NCI-H1105 (cell line): ENCODE results near the gene PCYT2.

Experiments used
- DNase-seq: peaks from one replicate; lab custom pipeline; 2025; lab: John Stamatoyannopoulos, UW

Gene PCYT2

DNA sequence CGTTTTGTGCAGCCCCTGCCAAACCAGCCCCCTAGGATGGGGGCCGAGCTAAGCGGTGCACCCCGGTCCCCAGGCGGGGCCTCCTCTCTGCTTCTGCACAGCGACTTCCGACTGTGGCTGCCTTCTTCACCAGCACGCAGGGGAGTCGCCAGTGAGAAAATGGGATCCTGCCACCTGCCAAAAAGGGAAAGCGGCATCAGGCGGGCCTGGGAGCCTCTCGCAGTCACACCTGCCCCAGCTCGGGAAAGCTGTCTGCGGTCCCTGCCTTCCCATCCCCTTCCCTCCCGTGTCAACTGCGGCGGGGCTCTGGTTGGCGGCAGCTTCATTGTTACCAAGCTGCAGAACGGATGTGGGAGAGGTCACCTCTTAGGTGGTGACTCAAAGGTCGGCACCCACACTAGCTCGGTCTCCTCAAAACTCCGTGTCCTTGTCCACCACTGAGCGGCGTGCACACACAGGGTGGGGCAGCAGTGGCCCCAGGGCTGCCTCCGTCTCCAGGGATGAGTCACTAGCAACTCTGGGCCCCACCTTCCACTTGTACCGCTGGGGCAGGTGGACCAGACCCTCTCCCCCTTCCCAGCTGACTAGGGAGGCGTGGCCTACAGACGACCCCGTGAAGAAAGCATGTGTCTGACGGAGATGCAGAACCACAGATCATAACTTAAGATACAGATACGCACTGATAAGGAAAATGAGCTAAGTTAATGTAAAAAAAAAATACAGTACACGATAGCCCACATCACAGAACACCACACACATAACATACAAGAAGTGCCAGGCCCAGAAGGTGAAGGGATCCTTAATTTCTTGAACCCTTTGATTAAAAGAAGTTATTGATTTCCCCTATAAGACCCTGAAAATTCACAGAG is 1.5 kb upstream of the PCYT2 start:
- DNase-seq, result no peak

DNA sequence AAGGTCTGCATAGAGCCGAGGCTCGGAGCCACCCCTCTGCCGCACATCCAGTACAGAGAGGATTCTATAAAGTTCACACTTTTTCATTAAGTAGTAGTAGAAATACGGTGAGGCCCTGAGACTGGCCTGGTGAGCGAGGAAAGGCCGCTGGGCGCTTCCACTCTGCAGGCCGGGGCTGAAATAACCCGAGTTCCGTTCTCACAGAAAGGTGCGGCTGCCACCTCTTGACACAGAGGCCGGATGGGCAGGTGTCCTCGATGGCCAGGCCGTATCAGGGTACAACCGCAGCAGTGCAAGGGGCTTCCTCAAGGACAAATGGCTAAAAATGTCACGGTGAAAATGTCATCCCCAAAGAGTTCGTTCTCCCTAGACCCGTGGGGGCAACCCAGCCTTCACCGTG is 770 bp upstream of the PCYT2 start:
- no peak for DNase-seq

DNA sequence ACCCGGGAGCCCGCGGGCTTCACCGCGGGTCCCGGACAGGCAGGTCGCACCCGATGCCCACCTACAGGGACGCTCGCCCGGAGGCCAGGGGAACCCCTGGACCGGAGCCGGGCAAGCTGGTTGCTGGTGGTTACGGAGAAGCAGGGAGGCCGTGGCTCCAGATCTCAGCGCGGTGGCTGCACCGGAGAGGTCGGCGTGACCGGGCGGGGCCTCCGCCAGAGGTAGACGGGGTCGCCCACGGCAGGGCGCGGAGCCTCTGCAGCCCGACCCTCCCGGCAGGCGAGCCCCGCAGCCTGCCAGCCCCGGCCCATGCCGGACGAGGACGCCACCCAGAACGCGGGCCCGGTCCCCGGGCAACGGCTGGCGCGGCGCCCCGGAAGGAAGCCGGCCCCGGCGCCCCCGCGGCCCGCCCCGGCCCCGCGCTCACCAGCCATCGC is 341 bp downstream of the PCYT2 start:
- no peak for DNase-seq

DNA sequence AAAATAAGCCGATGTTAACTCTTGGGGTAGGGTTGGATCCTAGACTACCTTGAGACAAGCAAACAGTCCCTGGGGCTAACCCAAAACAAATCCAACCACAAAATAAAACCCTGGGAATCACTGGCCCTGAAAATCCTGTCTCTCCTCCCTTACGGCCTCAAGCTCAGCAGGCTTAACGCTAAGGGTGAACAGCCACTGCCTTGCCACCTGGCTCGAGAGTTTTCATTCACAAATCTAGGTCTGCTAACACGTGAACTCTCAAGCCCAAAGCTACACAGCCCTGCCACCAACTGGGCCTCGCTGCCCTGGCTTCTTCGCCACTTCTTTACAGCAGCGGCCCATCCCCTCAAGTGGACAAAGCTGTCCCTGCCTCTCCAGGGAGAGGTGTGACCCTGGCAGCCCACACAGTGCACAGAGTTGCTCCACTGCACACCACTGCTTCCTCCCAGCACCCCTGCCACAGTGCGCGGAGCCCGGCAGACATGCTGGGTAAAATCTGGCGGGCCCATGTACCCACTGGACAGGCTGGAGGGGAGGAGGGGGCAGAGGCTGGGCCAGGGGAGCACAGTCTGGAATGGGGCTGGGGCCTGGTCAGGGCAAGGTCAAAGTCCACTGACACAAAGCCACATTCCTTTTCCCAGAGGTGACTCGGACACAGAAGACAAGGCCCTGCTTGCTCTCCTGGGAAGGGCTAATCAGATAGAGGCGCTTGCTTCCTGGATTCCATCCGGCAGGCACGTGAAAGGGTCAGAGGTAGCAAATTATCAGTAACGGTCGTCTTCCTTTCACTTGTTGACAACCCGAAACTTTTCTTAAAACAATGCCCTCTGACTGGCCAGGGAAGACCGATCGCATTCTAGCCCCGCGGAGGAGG is 996 bp downstream of the PCYT2 start:
- DNase-seq, result no peak

DNA sequence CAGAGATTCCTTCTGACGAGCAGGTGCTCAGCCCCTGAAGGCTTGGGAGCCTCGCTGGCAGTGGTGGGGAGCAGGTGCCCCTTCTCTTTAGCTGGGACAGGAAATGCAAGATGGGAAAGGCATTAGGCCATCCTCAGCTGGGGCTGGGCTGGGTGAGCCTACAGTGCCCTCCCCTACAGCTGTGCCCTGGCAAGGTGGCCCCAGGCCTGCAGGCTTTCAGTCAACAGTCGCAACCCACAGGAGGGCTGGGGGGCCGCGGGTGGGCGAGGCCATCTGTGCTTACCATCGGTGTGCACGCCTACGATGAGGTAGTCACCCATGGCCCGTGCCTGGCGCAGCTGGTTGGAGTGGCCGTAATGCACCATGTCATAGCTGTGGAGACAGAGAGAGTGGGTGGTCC is 2.0 kb downstream of the PCYT2 start:
- DNase-seq, result no peak

DNA sequence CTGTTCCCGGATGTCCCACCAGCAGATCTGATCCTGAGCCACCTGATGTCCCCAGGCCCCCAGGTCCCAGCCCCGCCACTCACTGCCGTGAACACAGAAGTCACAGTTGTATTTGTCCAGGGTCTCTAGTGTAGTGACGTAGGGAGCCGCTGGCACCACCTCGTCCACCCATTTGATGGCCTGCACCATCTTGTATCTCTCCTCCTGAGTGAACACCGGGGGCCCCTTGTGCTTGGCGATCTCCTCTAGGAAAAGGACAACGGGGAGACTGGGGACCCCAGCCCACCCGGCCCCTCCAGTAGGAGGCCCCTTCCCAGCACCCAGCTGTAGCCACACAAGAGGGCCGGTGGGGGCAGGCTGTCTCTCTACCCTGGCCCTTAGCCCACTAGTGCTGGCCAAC is 2.4 kb downstream of the PCYT2 start:
- no peak for DNase-seq

DNA sequence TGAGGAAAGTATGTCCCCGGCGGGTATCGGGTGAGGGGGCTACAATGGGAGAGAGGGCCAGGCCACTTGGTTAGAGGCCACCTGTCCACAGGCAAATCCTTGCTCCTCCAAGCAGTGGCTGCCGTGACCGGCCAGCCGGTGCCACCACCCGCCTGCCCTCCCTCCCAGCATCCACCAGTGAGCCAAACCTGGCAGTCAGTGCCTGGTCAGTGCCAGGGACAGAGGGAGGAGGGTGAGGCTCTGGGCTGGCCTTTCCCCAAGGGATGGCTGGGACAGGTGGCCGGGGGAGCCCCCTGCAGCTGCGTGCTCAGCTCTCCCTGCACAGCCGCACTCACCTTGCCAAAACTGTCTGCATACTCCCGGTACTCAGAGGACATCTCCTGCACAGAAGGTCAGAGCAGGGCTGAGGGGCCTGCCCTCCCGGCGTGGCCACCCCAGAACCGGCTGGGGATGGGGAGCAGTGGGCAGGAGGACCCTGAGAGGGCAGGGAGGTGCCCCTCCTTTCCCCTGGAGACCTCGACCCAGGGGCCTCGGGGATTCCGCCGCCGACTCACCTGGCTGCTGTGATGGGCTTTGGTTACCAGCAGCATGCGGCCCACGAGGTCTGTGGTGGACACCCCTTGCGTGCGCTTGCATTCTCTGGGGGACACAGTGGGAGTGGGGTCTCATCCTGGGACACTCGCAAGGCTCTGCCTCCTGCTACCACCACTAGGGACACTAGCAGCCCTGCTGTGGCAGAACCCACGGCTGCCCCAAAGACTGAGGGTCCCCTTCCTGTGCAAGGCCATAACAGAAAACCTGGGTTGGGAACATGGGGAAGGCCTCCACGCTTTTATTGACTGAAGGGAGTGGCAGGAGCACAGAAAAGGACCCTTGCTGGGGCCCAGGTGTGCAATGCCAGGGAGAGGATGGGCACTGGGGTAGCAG is 3.7 kb downstream of the PCYT2 start:
- DNase-seq, result no peak

DNA sequence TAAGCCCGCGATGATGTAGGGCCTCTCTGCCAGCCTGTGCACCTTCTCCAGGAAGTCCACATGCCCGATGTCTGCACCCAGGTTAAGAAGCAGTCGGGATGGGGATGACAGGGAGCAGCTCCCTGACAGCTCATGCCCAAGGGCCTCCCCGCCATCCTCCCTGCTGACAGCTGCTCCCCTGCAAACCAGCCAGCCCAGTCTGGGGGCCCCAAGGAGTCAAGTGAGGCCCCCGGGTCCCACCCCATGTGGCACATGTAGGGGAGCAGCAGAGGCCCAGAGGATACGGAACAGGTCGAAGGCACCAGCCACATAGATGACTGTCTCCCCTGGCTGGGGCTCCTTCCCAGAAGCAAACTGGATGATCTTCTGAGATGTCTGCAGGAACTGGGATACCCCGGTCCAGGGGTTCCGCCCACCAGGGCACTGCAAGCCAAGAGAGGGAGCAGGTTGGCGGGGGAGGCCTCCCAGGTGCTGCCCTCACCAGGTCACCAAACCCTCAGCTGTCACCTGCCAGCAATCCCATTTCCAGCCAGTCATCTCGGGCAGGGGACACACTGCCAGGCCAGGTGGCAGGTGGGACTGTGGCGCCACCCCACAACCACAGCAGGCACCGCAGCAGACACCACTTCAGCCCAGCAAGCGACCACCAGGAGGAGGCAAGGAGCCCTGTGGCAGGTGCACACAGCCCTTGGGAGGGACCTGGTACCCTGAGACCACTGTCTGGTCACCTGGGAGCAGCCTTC is 4.6 kb downstream of the PCYT2 start:
- DNase-seq, result no peak

DNA sequence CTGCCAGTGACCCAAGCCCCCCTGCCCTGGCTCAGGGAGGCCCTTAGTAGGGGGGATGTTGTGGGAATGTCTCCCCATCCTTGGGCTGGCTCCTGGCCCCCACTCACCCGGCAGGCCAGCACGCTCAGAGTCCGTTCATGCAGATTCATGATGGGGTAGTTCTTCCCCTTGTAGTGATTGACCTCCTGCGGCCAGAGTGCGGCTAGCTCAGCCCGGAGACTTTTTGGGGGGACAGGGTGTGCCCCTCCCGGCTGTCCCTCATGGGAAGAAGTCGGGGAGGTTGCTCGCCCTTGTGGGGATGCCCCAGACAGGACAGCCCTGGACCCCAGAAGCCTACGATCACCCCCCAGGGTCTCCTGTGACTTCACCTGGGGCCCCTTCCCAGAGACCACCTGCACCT is 5.2 kb downstream of the PCYT2 start:
- no peak for DNase-seq

DNA sequence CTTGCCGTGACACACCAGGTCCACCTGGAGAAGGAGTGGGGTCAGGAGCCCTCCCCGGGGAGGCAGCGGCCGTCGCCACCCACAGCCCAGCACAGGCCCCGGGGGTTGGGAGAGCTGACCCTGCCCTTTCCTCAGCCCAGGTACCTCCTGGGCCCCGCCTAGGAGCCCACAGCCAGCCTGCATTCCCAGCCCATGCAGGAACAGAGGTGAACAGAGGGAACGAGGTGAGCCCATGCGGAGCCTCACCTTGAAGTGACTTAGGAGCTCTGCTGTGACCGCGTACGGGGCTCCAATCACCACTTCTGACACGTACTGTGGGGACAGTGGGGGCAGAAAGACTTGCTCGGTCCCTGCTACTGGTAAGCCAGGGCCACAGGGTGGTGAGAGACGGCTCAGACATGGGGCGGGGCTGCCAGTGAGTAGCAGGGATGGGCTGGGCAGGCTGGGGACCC is 5.7 kb downstream of the PCYT2 start:
- no peak for DNase-seq

DNA sequence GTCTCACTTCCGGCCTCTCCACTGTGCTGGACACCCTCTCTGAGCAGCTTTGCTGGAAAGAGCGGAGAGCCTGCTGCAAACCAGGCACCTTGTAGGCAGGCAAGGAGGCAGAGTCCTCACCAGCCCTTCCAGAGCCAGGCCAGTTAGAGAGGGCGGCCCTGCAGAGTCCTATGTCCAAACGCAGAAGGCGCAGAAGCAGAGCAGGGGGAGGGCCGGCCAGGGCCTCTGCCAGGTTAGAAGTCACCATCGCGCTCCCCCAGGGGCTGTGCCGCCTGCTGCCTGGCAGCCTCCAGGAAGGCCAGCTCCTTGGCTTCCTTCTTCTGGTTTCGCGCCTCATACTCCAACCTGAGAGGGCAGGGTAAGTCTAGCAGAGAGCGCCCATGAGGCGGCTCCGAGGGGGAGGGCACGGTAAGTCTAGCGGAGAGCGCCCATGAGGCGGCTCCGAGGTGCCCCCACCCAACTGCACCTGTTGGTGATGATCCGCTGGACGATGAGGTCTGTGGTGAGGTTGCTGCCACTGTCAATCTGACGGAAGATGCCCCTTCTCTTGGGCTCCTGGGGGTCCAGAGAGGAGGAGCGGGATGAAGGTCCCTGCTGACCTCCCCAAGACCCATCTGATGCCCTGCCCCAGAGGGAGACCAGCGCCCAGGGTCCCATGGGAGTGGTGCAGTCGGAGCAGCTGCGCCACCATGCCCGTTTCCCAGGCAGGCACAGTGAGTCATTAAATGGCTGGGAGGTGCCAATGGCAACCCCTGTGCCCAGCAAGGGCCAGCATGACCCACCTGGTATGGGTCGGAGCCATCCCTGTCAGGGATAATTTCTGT is 6.4 kb downstream of the PCYT2 start:
- DNase-seq, result no peak

DNA sequence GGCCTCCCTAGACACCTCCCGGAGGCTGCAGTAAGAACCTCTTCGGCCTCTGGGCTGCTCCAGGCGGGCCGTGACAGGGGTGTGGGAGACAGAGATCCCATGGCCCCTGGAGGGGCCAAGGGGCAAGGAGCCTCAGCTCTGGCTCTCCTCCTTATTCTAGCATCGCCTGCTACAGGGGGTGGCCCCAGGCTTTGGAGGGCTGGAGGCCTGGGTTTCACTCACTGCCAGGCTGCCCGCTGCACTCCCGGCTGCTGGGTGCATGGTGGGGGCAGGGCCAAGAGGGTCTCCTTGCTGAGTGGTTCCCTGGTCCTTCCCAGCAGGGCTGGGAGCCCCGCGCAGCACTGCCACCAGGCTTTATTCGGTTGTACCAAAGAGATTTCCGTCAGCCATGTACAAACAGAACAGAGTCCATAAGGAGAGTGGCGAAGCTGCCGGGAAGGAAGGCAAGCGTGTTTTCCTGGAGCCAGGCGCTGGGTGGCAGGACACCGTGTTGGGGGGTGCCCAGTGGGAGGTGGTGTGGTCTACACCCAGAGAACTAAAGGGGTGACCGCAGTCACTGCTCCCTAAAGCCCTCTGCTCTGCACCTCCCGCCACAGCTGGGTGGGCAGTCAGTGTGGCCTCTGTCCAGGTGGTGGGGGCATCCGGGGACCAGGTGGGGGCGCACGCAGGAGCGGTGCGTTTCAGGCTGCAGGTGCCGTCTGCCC is 7.2 kb downstream of the PCYT2 start:
- DNase-seq, result no peak

DNA sequence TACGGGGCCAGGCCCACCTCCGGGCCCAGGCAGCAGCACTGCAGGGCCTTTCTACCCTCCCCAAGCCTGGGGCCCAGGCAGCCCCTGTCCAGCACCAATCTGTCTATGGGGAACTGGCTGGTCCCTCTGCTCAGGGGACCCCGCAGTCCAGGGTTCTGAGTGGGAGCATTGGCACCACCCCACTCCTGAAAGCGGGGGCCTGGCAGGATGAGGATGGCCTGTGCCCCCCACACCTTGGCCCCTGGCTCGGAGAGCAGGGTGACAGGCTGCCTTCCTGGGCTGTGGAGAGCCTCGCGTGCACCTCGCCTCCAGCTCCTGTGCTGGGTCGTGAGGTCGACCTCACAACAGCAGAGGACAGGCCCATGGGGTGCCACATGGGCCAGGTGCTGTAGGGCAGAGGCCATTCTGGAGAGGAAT is 7.8 kb downstream of the PCYT2 start:
- DNase-seq, result no peak

DNA sequence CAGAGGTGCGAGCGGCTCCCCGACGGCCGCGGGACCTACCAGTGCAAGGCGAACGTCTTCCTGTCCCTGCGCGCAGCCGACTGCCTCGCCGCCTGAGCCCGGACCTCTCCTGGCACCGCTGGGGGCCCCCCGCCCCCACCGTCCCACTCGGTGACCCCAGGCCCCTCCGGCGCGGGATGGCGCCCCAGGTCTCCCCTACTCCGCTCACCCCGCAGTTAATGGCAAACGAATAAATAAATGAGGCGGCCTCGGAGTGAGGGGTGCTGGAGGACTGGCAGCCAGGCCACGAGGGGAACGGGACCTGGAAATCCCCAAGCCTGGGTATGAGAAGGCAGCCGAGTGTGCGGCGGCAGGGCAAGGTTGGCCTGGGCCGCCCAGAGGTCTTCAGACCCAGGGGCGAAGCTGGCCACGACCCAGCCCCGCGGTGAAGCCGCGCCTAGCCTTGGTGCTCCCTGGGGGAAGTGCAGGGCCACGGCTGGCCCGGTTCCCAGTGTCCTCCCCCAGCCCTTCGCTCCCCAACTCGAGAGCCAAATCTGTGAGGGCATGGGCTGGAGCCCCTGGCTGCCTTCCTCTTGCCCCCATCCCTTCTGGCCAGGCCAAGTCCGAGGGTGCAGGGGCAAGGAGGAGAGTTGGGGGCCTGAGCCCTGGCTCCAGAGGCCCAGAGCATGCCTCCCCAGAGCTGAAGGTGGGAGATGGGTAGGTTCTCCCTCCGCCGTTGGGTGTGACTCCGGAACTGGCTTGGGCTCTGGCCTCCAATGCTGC is 8.4 kb downstream of the PCYT2 start:
- DNase-seq, result no peak

DNA sequence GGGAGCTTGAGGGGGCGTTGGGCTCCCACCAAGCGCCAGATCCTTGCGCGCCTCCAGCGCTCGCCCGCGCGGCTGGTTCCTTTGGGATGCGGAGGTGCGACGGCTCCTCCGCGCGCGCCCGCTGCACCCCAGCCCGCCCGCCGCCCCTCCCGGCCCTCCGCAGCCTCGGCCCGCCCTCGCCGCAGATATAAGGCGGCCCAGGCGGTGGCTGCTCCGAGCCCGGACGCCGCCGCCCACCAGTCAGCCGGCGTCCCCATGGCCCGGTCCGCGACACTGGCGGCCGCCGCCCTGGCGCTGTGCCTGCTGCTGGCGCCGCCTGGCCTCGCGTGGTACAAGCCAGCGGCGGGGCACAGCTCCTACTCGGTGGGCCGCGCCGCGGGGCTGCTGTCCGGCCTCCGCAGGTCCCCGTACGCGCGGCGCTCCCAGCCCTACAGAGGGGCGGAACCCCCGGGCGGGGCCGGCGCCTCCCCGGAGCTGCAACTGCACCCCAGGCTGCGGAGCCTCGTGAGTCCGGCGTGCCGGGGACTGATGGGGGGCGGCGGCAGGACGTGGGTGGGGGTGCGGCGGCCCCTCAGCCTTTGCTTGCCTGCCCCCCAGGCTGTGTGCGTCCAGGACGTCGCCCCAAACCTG is 9.1 kb downstream of the PCYT2 start, which contains the start of gene NPB:
Gene NPB, plus strand, starts transcription at position 216 of the 630 bp plus-strand sequence. Its CDS starts 40 bp downstream, at position 256.
- DNase-seq, result no peak

DNA sequence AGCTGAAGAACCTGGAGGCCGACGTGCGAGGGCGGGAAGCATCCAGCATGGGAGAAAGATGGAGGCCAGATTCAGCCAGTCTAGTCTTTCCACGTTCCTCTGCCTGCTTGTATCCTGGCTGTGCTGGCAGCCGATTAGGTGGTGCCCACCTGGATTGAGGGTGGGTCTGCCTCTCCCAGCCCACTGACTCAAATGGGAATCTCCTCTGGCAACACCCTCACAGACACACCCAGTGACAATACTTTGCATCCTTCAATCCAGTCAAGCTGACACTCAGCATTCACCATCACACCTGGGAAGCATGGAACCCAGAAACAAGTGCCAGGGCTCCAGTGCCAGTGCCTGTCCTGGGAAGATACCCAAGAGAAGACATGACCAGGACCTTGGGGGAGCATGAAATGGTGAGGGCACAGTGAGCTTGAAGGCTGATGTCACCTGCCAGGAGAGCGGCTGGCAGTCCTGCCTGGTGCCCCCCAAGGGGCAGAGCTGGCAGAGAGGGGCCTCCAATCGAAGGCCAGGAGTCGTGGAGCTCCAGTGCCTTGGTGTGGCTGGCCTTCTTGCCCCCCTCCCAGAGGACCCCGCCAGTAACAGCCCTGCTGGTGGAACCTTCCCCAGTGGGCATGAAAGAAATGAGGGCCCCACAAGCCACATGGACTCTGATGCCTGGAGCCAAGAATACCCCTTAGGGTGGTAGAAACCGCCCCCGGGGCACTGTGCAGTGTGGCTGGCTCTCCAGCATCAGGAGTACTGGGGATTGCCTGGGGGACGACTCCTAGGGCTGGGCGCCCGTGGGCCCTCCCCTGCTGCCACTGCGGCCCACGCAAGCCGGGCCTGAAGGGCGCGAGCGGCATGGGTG is 9.8 kb downstream of the PCYT2 start:
- no peak for DNase-seq

DNA sequence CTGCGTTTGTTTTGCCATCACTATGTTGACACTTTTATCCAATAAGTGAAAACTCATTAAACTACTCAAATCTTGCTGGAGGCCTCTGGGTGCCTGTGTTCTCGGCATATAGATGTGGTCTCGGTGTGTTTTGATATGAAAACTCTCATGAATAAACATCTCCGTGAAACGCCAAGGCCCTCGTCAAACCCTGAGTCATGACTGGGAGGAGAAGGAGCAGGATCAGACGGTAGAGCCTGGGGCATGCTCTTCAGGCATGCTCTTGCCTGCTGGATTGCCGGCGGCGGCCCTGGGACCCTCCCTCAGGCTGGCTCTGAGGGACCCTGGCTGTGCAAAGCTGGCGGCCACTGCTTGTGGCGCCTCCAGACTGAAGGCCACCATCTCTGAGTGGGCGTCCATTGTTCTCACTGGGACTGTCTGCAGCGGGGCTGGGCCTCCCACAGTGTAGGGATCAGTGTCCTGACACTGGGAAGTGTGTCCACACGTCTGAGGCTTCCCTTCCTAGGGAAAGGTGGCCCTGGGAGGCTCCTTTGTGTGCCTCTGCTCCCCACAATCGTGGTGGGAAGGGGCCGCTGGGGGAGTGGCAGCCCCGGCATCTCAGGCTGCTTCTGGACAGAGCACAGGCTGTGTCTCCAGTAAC is 10.9 kb downstream of the PCYT2 start:
- DNase-seq, result no peak
